Measurements from ENCODE around the gene SMC6.
A peak's percentile ranks its signal among the peaks of the same experiment; 100 is the strongest.

Gene SMC6

GRCh38 chr2:17649026-17649425 lies 104.6 kb downstream of the SMC6 start:
- DNase-seq (ENCODE audit: low spot score): no peak

- DNase-seq (ENCODE audit: low spot score): no peak
Measured at GRCh38 chr2:17648581-17648980, 105.0 kb downstream of the SMC6 start.

- DNase-seq (ENCODE audit: low spot score): no peak
Measured at GRCh38 chr2:17646838-17647701, 106.5 kb downstream of the SMC6 start.

GRCh38 chr2:17646081-17646554 lies 107.5 kb downstream of the SMC6 start:
- DNase-seq (ENCODE audit: low spot score): peak; percentile 50

- no peak for DNase-seq (ENCODE audit: low spot score)
Measured at GRCh38 chr2:17644997-17645720, 108.5 kb downstream of the SMC6 start.

GRCh38 chr2:17643031-17643615 lies 110.5 kb downstream of the SMC6 start:
- DNase-seq (ENCODE audit: low spot score): peak; percentile 84

- DNase-seq (ENCODE audit: low spot score): no peak
Measured at GRCh38 chr2:17640406-17640805, 113.2 kb downstream of the SMC6 start.

GRCh38 chr2:17638196-17638743 lies 115.3 kb downstream of the SMC6 start:
- DNase-seq (ENCODE audit: low spot score): no peak

GRCh38 chr2:17637131-17637906 lies 116.3 kb downstream of the SMC6 start:
- no peak for DNase-seq (ENCODE audit: low spot score)

- DNase-seq (ENCODE audit: low spot score): no peak
Measured at GRCh38 chr2:17636257-17636656, 117.4 kb downstream of the SMC6 start.

- no peak for DNase-seq (ENCODE audit: low spot score)
Measured at GRCh38 chr2:17634997-17635396, 118.6 kb downstream of the SMC6 start.

- DNase-seq (ENCODE audit: low spot score): no peak
Measured at GRCh38 chr2:17630089-17630488, 123.5 kb downstream of the SMC6 start.

GRCh38 chr2:17628349-17629261 lies 125.0 kb downstream of the SMC6 start:
- no peak for DNase-seq (ENCODE audit: low spot score)

- DNase-seq (ENCODE audit: low spot score): no peak
Measured at GRCh38 chr2:17627434-17627833, 126.2 kb downstream of the SMC6 start.

GRCh38 chr2:17626986-17627385 lies 126.6 kb downstream of the SMC6 start:
- no peak for DNase-seq (ENCODE audit: low spot score)

- no peak for DNase-seq (ENCODE audit: low spot score)
Measured at GRCh38 chr2:17625446-17625845, 128.2 kb downstream of the SMC6 start.

GRCh38 chr2:17621781-17622180 lies 131.8 kb downstream of the SMC6 start:
- no peak for DNase-seq (ENCODE audit: low spot score)

GRCh38 chr2:17620841-17621240 lies 132.8 kb downstream of the SMC6 start:
- no peak for DNase-seq (ENCODE audit: low spot score)

- DNase-seq (ENCODE audit: low spot score): no peak
Measured at GRCh38 chr2:17620280-17620679, 133.3 kb downstream of the SMC6 start.

GRCh38 chr2:17617955-17618354 lies 135.7 kb downstream of the SMC6 start:
- DNase-seq (ENCODE audit: low spot score): no peak

- no peak for DNase-seq (ENCODE audit: low spot score)
Measured at GRCh38 chr2:17617516-17617915, 136.1 kb downstream of the SMC6 start.

Measured in COLO829 (cell line).